Activated CD8-positive, alpha-beta memory T cell treated with anti-CD3 and anti-CD28 coated beads, Interleukin-2, amount 50 U/mL, for 1 hour (primary cell): ENCODE results near the gene PSEN1.

Experiments used
- DNase-seq: peaks from one replicate; pipeline ENCODE4 v3.0.0-alpha.2; 2020; ENCODE audit errors: extremely low read depth

The PSEN1 gene

DNA sequence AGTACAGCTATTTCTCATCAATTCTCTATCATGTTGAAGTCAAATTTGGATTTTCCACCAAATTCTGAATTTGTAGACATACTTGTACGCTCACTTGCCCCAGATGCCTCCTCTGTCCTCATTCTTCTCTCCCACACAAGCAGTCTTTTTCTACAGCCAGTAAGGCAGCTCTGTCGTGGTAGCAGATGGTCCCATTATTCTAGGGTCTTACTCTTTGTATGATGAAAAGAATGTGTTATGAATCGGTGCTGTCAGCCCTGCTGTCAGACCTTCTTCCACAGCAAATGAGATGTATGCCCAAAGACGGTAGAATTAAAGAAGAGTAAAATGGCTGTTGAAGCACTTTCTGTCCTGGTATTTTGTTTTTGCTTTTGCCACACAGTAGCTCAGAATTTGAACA, 83.8 kb downstream of the PSEN1 start:
- no peak for DNase-seq

- DNase-seq: no peak
These were observed 84.3 kb downstream of the PSEN1 start for GRCh38 chr14:73220634-73221033.

DNA sequence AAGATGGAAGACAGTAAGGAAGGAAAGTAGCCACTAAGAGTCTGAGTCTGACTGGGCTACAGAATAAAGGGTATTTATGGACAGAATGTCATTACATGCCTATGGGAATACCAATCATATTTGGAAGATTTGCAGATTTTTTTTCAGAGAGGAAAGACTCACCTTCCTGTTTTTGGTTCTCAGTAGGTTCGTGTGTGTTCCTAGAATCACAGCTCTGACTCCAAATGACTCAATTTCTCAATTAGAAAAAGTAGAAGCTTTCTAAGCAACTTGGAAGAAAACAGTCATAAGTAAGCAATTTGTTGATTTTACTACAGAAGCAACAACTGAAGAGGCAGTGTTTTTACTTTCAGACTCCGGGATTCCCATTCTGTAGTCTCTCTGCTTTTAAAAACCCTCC, 85.6 kb downstream of the PSEN1 start:
- no peak for DNase-seq

- no peak for DNase-seq
These were observed 86.7 kb downstream of the PSEN1 start for GRCh38 chr14:73223049-73223448.

GRCh38 chr14:73225496-73225895, 89.2 kb downstream of the PSEN1 start:
- no peak for DNase-seq

DNA sequence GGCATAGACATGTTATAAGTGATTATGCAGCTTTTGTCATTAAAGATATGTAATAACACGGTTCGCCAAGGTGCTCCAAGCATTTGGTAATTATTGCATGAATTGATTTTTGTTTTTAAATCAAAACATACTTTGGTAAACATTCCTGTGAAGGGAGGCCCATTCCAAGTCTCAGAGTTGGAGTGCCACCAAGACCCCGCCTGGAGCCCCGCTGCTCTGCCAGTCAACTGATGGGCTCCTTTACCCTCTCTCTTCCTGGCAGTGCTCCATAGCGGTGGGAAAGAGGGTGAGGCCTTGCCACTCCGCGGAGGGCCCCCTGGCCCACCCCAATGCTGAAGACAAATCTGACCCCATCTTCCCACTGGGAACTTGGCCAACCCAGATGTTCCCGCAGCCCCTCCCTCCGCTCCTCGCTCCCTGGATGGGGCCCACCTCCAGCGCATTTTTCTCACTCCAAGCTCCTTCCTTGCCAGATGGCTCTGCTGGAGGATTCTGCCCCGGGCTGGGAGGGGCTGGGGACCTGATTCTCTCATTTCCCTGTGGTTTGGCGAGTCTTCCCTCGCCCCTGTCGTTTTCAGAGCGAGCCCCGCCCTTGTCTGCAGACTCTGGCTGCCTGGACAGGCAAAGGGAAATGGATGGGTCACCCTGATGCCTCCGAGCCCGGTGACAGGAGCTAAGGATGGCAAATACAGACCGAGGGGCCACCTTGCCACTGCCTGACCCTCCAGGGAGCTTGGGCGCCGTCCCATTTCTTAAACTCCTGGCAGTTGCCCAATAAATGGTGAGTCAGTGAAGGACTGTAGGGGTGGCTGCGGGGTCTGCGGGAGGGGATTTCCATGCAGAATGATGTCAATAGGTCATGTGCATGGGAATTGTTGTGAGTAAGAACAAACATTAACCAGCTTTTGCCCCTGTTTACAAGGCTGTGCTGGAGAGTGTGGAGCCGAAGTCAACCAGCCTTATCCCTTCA, 91.8 kb downstream of the PSEN1 start:
- DNase-seq: no peak

- DNase-seq: no peak
These were observed 93.7 kb downstream of the PSEN1 start for GRCh38 chr14:73230051-73230450.

DNA sequence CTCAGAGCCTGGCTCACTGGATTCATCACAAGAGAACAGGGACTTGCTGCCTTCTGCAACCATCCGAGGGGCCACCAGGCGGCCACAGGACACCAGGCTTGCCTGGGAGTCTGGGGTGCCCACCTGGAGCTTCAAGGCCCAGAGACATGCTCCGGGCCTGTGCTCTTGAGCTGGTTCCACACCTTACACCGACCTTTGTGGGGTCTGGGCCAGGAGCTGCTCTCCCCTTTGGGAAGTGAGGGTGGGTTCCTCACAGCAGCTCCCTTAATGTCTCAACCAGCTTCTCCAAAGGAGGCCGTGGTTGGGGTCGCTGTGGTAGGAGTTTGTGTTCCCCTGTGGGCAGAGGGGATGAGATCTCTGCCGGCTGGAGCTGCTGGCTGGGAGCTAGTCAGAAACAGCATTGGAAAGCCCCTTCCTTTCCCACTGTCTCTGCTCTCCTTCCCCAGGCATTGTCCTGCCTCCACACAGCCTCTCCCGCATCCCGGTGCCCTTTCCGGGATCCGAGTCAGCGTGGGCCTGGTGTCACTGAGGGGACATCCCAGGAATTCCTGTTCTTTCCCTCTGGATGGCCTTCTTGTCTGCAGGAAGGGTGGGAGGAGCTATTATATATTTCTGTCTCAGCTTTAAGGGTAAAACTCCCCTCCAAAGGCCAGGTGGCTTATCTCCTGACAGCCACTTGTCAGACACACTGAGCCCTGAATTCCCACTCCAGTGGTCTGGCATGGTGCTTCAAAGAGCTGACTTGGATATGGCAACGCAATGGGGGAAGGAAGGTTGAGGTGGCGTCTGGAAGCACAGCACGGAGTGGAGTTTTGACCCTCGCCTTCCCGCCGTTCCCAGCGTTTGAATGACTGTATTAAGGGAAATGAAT, 95.9 kb downstream of the PSEN1 start:
- no peak for DNase-seq

- no peak for DNase-seq
These were observed 96.7 kb downstream of the PSEN1 start for GRCh38 chr14:73232984-73233383.

DNA sequence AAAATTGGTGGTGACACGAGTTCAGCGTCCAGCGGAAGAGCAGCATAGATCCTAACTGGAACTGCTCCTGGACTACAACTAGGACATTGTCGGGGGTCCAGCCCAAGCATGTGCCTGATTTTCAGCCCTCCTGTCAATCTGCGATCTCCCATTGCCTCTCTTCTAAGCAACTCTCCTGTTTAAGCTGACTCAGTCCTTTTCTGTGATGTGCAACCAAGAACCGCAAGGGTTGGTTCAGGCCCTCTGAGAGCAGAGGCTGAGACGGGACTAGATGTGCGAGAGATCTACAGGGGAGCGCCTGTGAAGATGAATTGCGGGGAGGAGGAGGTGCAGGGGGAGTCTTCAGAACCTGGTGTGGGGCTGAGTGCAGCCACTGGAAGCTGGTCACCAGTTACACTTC, 97.3 kb downstream of the PSEN1 start:
- DNase-seq: no peak

DNA sequence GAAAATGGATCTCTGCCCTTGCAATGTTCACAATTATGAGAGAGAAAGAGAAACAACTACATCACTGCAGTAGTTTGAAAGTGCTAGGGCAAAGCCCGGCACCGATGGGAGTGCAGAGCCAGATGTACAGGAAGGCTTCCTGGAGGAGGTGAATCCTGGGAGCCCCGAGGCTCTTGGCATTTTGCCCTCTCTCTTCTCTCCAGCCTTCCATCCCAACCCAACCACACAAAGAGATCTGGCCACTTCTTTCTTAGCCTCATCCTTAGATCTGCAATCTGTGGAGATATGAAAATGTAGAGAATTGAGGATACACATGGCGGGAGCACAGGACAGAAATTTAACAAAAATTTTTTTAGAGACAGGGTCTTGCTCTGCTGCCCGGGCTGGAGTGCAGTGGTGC, 97.7 kb downstream of the PSEN1 start:
- no peak for DNase-seq

DNA sequence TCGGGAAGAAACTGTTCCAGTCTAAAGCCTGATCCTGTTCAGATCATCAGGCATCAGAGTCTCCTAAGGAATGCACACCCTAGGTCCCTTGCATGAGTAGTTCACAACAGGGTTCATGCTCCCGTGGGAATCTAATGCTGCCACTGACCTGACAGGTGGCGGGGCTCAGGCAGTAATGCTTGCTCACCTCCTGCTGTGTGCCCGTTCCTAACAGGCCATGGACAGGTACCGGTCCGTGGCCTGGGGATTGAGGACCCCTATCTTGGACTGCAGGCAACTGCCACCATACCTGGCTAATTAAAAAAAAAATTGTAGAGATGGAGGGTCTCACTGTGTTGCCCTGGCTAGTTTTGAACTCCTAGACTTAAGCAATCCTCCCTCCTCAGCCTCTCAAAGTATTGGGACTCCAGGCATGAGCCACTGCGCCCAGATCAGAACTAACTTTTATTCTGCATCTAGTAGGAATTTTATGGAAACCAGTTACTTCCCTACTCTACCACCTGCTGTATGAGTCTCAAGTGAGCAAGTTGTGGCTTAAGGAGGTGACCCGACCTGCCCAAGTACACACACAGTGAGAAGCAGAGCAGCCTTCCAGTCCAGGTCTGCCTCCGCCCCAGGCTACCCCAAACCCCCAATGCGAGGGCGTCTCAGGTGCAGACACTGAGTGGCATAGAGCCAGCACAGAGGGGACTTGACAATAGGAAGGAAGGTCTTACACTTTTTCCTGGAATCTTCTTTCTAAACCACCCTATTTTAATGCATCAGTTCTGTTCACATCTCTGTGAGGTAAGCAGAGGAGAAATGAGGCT, 98.5 kb downstream of the PSEN1 start:
- DNase-seq: no peak

GRCh38 chr14:73235531-73236155, 99.3 kb downstream of the PSEN1 start:
- no peak for DNase-seq

DNA sequence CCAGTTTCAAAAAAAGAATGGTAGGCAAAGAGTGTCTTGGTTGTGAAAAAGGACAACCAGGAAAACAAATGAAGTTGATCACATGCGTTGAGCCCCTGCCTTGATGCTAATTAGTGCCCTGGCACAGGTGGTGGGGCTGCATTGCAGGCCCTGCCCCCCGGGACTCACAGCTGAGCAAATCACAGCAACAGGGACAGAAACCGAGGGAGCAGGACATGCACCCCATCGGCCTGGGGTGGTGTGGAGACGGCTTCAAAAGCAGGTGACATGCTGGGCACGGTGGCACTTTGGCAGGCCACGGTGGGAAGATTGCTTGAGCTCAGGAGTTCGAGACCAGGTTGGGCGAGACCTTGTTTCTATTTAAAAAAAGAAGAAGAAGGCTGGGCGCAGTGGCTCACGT, 99.8 kb downstream of the PSEN1 start:
- DNase-seq: no peak

DNA sequence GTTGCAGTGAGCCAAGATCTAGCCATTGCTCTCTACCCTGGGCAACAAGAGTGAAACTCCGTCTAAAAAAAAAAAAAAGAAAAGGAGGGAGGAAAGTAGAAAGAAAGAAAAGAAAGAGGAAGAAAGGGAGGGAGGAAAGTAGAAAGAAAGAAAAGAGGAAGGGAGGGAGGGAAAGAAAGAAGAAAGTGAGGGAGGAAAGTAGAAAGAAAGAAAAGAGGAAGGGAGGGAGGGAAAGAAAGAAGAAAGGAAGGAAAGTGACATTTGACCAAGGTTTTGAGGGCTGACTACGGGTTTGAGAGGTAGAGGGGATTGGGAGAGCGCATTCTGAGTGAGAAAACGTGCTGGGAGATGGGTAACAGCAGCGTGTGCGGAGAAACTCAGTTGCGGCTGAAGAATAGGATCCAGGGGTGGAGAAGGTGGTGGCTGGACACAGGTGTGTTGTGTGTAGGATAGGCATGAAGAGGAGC, 100.5 kb downstream of the PSEN1 start:
- no peak for DNase-seq

DNA sequence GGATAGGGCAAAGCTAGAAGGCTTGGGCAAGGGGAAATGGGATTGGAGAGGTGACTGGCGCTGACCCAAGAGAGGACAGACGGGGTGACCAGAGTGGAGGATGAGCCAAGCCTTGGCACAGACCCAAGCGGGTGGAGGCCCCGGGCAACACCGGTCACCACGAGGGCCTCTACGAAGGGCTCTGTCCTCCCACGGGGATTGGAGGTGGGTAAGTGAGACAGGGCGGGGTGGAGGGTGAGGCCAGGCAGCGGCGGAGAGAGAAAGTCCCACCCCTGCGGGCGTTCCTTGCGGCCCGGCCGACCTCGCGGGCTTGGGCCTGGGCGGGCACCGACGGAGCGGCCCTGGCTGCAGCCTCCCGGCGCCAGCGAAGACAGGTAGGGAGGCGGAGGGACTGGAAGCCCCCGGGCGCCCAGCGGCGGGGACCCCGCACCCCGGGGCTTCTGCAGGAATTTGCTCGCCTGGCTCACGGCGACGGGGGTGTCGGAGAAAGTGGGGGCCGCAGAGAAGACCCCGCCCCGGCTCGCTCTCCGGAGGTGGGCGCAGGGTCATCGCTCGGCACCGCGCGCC, 101.0 kb downstream of the PSEN1 start, which contains the start of gene PAPLN:
Gene PAPLN (plus strand): TSS at position 288 of the 567 bp plus-strand sequence. CDS start 2,273 bp downstream, outside the sequence.
- no peak for DNase-seq

GRCh38 chr14:73237786-73238423, 101.6 kb downstream of the PSEN1 start:
- DNase-seq: no peak

DNA sequence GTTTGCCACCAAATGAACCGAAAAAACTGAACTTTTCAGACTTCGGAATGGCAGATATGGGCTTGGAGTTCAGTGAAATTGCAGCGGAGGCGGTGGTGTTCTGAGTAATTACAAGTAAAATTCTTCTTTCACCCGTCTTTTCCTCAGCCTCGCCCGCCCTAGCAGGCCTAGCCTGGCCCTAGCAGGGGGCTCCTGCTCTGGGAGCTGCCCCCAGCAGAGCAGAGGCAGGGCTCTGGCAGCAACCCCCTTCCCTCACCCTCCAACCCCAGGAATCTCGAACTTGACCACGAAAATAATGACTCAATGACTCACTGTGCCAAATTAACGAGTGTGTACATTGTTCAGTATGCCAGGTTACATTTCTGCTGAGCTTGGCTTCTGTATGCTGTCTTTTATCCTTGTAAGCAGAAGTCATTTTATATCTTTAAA, 102.1 kb downstream of the PSEN1 start:
- no peak for DNase-seq

DNA sequence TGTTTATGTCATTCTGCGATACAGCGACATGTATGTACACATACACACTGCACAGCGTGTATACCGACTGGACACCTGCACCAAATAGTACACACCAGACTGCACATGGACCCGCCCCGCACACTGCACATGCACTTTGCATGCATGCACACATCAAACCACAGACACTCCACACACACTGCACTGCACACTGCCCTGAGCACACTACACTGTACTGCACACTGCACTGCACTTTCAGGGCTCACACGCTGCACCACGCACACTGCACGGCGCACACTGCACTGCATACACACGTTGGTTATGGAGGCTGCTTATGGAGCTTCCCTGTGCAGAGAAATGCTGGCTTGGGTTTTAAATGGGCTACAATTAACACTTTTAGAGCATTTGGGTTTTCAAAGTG, 102.6 kb downstream of the PSEN1 start:
- DNase-seq: no peak
